Adrenal gland (tissue), 5 donors: Measurements from ENCODE around the gene IMP4.

Experiments used
- CTCF ChIP-seq, 6 experiments: fragments of 450-650 bp in 4 of 6; fragments of 200-600 bp in 2 of 6; sonication (generic) in 1 of 6; IDR thresholded peaks; 1 replicate in 5 of 6; 2 replicates in 1 of 6; pipeline versions ENCODE4 v1.5.1 to v1.8.0; 2016 to 2021; ENCODE audit warnings: antibody characterized with exemption in 6 of 6, mild to moderate bottlenecking in 2 of 6, moderate library complexity in 1 of 6
- POLR2A ChIP-seq, 2 donors: fragments of 450-650 bp; IDR thresholded peaks; one replicate each; pipeline ENCODE4 v1.6.1; 2017; ENCODE audit warnings: antibody characterized with exemption in 2 of 2, mild to moderate bottlenecking in 2 of 2, moderate library complexity in 1 of 2
- donor health status: DM: no; HTN: no; CAD: no.

GRCh38 chr2:130371723-130372054, 29.0 kb downstream of the IMP4 start:
- TF ChIP-seq CTCF (IDR thresholded peaks at IDR 0.05) (no peak), POLR2A (IDR thresholded peaks at IDR 0.05) (no peak)
